NB4 (cell line): ENCODE results near the gene ANO9.

ENCODE experiments used
- POLR2A ChIP-seq: IDR thresholded peaks from 2 replicates; pipeline ENCODE4 v1.6.1; 2011; ENCODE audit warnings: mild to moderate bottlenecking; ENCODE audit not compliant: insufficient read length; ENCODE audit errors: extremely low read depth
- TF ChIP-seq, protein P1 (sequence below): IDR thresholded peaks from one replicate; pipeline ENCODE4 v1.5.1; 2012; ENCODE audit warnings: low read depth, low read length

DNA sequence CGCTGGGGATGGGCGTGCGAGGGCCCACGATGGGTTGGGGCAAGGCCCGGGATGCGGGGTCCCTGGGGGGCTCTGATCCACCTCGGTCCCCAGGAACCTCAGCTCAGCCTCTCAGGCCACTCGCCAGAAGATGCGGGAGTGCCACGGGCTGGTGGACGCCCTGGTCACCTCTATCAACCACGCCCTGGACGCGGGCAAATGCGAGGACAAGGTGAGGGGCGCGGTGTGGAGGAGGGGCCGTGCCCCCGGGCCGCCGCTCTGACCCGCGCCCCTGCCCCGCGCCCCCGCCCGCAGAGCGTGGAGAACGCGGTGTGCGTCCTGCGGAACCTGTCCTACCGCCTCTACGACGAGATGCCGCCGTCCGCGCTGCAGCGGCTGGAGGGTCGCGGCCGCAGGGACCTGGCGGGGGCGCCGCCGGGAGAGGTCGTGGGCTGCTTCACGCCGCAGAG, 41.5 kb downstream of the ANO9 start:
- TF ChIP-seq POLR2A: no peak
- TF ChIP-seq, protein P1, sequence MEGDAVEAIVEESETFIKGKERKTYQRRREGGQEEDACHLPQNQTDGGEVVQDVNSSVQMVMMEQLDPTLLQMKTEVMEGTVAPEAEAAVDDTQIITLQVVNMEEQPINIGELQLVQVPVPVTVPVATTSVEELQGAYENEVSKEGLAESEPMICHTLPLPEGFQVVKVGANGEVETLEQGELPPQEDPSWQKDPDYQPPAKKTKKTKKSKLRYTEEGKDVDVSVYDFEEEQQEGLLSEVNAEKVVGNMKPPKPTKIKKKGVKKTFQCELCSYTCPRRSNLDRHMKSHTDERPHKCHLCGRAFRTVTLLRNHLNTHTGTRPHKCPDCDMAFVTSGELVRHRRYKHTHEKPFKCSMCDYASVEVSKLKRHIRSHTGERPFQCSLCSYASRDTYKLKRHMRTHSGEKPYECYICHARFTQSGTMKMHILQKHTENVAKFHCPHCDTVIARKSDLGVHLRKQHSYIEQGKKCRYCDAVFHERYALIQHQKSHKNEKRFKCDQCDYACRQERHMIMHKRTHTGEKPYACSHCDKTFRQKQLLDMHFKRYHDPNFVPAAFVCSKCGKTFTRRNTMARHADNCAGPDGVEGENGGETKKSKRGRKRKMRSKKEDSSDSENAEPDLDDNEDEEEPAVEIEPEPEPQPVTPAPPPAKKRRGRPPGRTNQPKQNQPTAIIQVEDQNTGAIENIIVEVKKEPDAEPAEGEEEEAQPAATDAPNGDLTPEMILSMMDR: no peak
